ENCODE results near the gene DIP2A. TPM values are rescaled to one million over a fixed set of nuclear protein-coding genes. Genes with fewer than 3 reads are reported as not detected.

Gene DIP2A
- total and polyA plus RNA-seq, 2 of the 8 experiments (the other 6 are each of a cell fraction or from before 2014, with no cell fraction given): 16.0 to 27.1 TPM

- 84% methylated on average over 7 of the region's 7 CpGs; no CpG with 5 or more reads in 1 of the 2 experiments for WGBS, 2 experiments (ENCODE audit: extremely low coverage in 1 of 2, insufficient coverage in 1 of 2, insufficient read length in 1 of 2, insufficient replicate concordance in 2 of 2, low coverage in 1 of 2, low lambda C conversion rate in 2 of 2, missing lambda C conversion rate in 1 of 2)
- Histone ChIP-seq H3K79me1 (ENCODE audit: low read depth, low read length) (0 out of 2 replicates have a peak, but pooled peaks cover 3% of the 10 kb centered on the region), H2AK5ac (ENCODE audit: low read depth, low read length) (no peak overlapping the region), H4K91ac (replicated peaks; ENCODE audit: insufficient read length, low read length) (no peak overlapping the region), H2BK15ac (ENCODE audit: low read length) (no peak overlapping the region), H3K4ac (replicated peaks; ENCODE audit: insufficient read length, low read depth, low read length) (no peak overlapping the region), H3K9me3 (ENCODE audit: insufficient read depth in 2 of 2, low read depth in 1 of 2, low read length in 1 of 2) (no peaks in the 10 kb centered on the region), H4K5ac (ENCODE audit: insufficient read length, low read depth, low read length) (no peak overlapping the region), H3K14ac (ENCODE audit: insufficient read length) (no peak overlapping the region), H4K8ac (ENCODE audit: extremely low read depth, insufficient read depth, low read length) (no peak overlapping the region), H3K36me3 (ENCODE audit: control insufficient read depth in 2 of 4, insufficient read depth in 4 of 4, low read length in 3 of 4) (peaks cover 2 to 11% (median 7%) of the 10 kb centered on the region in 4 experiments; a peak in 4 of 8 replicates), H3K4me2 (ENCODE audit: insufficient read depth in 1 of 2, low read depth in 2 of 2, low read length in 2 of 2) (no peak overlapping the region), H3K27me3 (replicated peaks in 1 of 4; ENCODE audit: control insufficient read depth in 3 of 4, extremely low read depth in 1 of 4, insufficient read depth in 3 of 4, low read length in 3 of 4) (no peaks in the 10 kb centered on the region), H3K56ac (replicated peaks; ENCODE audit: insufficient read length, low read depth, low read length) (no peak overlapping the region), H3K4me3 (ENCODE audit: extremely low read depth in 1 of 4, insufficient read depth in 2 of 4, low read depth in 3 of 4, low read length in 4 of 4) (no peak overlapping the region), H2AFZ (ENCODE audit: low read length) (no peak overlapping the region), H2BK120ac (replicated peaks; ENCODE audit: low read depth, low read length) (no peak overlapping the region), H3K18ac (ENCODE audit: extremely low read depth, low read length) (no peak overlapping the region), H2BK20ac (ENCODE audit: low read length) (no peak overlapping the region), H3K23ac (ENCODE audit: insufficient read length) (no peak overlapping the region), H2BK12ac (ENCODE audit: low read depth, low read length) (0 out of 2 replicates have a peak overlapping the region, but pooled peaks have one; percentile 27), H4K20me1 (replicated peaks in 1 of 2; ENCODE audit: control insufficient read depth in 1 of 2, insufficient read depth in 2 of 2, low read length in 2 of 2) (no peaks in the 10 kb centered on the region), H3K23me2 (ENCODE audit: low read depth, low read length) (no peaks in the 10 kb centered on the region), H2BK5ac (ENCODE audit: low read depth, low read length) (no peak overlapping the region), H3K9ac (replicated peaks in 1 of 4; ENCODE audit: extremely low read depth in 1 of 4, low read depth in 3 of 4, low read length in 3 of 4) (no peak overlapping the region), H3K79me2 (ENCODE audit: control insufficient read depth in 1 of 2, insufficient read depth in 2 of 2, low read length in 2 of 2) (no peaks in the 10 kb centered on the region), H3K4me1 (replicated peaks in 1 of 4; ENCODE audit: control insufficient read depth in 3 of 4, insufficient read depth in 4 of 4, low read length in 3 of 4) (no peaks in the 10 kb centered on the region), H3K27ac (ENCODE audit: low read depth, low read length) (no peak overlapping the region)
- FAIRE-seq: no peak
- CTCF ChIA-PET (ENCODE audit: partially characterized antibody): interaction anchor here (1.0 to 2.0 kb wide), 6 partner anchors 9 to 198 kb away, joined by 3 to 7 read pairs (median 3); no protein-coding TSS in a partner anchor
- POLR2A ChIA-PET (ENCODE audit: partially characterized antibody): interaction anchor here (1.3 kb wide), 1 partner anchor 102 kb away, joined by 3 read pairs; no protein-coding TSS in a partner anchor
- no peak for DNase-seq (ENCODE audit: low read depth in 1 of 2, low spot score in 2 of 2)
- no peak for TF ChIP-seq BCL11A (IDR thresholded peaks at IDR 0.05; ENCODE audit: low read depth in 2 of 2, low read length in 2 of 2)
- no peak for TF ChIP-seq TCF12 (IDR thresholded peaks at IDR 0.05; ENCODE audit: low read depth, low read length)
- no peak for TF ChIP-seq BRCA1 (IDR thresholded peaks at IDR 0.05; ENCODE audit: low read depth, low read length)
- no peak for TF ChIP-seq PHF8 (conservative IDR thresholded peaks at IDR 0.05; ENCODE audit: low read depth, low read length)
- no peak for TF ChIP-seq SAP30 (IDR thresholded peaks at IDR 0.05; ENCODE audit: insufficient read depth, insufficient replicate concordance, low read length)
- no peak for TF ChIP-seq RXRA (IDR thresholded peaks at IDR 0.05; ENCODE audit: insufficient read depth, low read depth, low read length)
- no peak for TF ChIP-seq POLR2A (IDR thresholded peaks at IDR 0.05; ENCODE audit: control extremely low read depth in 1 of 2, low read depth in 2 of 2, low read length in 2 of 2)
- TF ChIP-seq, protein P1, sequence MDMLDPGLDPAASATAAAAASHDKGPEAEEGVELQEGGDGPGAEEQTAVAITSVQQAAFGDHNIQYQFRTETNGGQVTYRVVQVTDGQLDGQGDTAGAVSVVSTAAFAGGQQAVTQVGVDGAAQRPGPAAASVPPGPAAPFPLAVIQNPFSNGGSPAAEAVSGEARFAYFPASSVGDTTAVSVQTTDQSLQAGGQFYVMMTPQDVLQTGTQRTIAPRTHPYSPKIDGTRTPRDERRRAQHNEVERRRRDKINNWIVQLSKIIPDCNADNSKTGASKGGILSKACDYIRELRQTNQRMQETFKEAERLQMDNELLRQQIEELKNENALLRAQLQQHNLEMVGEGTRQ (IDR thresholded peaks at IDR 0.05; ENCODE audit: low read length): no peak
- TF ChIP-seq HDAC2 (IDR thresholded peaks at IDR 0.05; ENCODE audit: borderline replicate concordance in 1 of 2, low read depth in 2 of 2, low read length in 2 of 2): no peak
- TF ChIP-seq TBP (IDR thresholded peaks at IDR 0.05; ENCODE audit: low read depth, low read length): no peak
- TF ChIP-seq, protein P2, sequence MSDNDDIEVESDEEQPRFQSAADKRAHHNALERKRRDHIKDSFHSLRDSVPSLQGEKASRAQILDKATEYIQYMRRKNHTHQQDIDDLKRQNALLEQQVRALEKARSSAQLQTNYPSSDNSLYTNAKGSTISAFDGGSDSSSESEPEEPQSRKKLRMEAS (IDR thresholded peaks at IDR 0.05): no peak
- TF ChIP-seq JUN (IDR thresholded peaks at IDR 0.05; ENCODE audit: low read depth, low read length): no peak
- TF ChIP-seq POU5F1 (IDR thresholded peaks at IDR 0.05; ENCODE audit: low read depth, low read length): no peak
Measured at GRCh38 chr21:46532080-46532479, 73.4 kb downstream of the DIP2A start.
